HG03039 (cell line): Measurements from ENCODE around the gene IL17RC.
"Not testable (repeated sequence)": the region's sequence is repeated elsewhere in the genome, so short reads cannot be mapped to it uniquely, and the experiment has no call there.

Experiments used
- ATAC-seq: cut with Tn5 transposase; IDR thresholded peaks from one replicate; pipeline ENCODE4 v1.9.1; 2021; ENCODE audit warnings: mild to moderate bottlenecking, moderate library complexity; ENCODE audit not compliant: unreplicated experiment

Gene IL17RC

GRCh38 chr3:9891072-9891622, 25.8 kb upstream of the IL17RC start:
- ATAC-seq, result no peak

- ATAC-seq, result no peak
Observed at GRCh38 chr3:9893739-9894138, 23.2 kb upstream of the IL17RC start.

DNA sequence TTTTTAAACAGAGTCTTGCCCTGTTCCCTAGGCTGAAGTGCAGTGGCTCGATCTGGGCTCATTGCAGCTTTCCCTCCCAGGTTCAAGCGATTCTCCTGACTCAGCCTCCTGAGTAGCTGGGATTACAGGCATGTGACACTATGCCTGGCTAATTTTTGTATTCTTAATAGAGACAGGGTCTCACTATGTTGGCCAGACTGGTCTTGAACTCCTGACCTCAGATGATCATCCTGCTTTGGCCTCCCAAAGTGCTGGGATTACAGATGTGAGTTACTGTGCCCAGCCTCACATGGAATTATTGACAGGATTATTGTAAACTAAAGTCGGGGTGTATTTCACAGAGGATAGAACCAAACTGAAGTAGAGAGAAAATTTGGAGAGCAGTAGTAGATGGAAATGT, 21.2 kb upstream of the IL17RC start:
- ATAC-seq, result not testable (repeated sequence)

DNA sequence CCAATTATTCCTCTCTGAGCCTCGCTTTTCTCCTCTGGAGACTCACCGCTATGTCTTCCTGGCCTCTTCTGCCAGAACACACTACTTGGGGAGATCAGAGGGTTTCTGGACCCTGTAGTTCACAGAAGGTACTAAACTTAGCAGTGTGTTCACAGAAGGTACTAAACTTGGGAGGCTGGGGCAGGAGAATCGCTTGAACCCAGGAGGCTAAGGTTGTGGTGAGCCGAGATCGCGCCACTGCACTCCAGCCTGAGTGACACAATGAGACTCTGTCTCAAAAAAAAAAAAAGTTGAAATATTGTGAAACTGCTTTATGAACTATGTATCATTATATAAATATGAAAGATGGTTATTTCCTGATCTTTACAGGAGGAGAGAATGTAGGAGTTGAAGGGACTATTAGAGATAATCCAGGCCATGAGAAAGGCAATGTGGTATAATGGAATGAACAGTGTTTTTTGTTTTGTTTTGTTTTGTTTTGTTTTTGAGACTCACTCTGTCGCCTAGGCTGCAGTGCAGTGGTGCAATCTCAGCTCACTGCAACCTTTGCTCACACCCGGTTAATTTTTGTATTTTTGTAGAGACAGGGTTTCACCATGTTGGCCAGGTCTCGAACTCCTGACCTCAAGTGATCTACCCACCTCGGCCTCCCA, 20.0 kb upstream of the IL17RC start:
- not testable (repeated sequence) for ATAC-seq

DNA sequence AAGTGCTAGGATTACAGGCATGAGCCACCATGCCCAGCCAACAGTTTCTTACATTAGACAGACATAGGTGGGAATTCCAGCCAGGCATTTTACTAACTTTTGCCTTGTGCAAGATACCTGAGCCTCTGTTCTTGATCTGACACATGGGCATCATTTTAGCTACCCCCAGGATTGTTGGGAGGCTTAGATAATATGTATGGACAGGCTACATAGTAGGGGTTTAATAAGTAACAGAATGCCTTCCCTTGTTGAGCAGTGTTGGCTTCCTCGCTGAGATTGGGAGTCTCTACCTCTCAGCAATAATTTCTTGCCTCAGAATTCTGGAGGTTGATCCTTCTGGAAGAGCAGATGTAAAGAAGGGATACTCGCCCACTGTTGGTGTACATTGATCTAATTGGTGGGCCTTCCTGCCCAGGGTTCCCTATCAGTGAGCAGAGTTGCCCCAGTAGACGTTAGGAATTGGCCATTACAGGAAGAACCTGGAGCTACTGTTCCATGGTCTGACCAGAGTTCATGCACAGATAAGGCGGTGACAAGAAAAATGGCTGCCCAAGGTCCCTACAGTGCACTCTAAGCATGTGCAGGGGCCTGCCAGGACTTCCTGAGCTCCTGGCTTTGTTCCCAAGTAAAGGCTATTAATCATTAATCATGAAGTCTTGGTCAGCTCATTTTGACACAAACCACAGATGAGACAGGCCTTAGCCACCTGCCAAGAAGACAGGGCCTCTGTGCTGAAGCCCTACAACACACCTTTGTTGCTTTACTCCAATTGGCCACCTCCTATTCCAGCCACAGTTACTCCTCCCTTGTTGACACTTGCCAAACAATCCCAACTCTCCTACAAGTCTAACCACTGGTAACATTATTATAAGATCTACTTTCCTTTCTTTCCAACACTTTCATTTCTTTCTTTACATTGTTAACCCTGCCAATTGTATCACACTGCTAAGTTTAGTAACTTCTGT, 19.2 kb upstream of the IL17RC start:
- ATAC-seq, result no peak

DNA sequence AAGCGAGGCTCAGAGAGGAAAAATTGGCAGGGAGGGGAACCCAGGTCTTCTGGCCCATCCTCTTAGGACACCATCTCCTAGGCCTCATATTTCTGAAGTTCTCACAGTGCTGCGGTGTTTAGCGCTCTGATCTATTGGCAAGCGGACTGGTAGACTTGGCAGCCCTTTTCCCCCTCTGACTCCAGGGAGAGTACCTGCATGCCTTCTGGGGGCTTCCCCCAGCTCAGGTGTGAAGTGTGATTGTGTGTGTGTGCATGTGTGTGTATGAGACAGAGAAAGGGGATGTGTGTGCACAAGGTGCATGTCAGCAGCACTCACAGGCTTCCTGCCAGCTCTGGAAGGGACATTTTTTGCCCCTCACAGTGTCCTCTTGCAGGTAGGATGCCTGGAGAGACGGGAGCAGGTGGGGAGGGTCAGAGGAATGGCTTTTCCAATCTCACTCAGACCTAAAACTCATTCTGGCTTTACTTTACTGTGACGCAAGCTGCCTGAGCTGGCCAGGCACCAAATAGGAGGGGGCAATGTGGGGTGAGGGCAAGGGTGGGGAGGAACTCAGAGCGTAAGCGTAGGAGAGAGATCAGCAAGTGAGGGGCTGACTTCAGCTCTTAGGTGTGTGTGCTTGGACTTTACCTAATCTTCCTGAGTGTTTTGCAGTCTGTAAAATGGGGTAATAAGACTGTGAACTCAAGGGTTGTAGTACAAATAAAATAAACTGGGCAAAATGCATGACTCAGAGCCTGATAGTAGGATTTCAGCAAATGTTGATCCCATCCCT, 18.2 kb upstream of the IL17RC start:
- ATAC-seq, result no peak

- no peak for ATAC-seq
Observed at GRCh38 chr3:9899289-9899791, 17.6 kb upstream of the IL17RC start.

DNA sequence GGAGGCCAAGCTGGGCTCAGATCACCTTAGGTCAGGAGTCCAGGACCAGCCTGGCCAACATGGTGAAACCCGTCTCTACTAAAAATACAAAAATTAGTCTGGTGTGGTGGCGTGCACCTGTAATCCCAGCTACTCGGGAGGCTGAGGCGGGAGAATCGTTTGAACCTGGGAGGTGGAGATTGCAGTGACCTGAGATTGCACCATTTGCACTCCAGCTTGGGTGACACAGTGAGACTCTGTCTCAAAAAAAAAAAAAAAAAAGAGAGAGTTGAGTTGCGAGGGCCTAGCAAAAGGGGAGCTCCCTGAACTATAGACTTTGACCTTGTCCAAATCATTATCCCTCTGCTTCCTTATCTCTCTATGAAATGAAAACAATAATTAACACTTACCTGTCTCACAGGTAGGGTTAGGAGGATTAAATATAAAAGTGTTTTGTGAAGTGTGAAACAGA, 15.9 kb upstream of the IL17RC start:
- ATAC-seq, result not testable (repeated sequence)

- ATAC-seq, result no peak
Observed at GRCh38 chr3:9901967-9902366, 14.9 kb upstream of the IL17RC start.

DNA sequence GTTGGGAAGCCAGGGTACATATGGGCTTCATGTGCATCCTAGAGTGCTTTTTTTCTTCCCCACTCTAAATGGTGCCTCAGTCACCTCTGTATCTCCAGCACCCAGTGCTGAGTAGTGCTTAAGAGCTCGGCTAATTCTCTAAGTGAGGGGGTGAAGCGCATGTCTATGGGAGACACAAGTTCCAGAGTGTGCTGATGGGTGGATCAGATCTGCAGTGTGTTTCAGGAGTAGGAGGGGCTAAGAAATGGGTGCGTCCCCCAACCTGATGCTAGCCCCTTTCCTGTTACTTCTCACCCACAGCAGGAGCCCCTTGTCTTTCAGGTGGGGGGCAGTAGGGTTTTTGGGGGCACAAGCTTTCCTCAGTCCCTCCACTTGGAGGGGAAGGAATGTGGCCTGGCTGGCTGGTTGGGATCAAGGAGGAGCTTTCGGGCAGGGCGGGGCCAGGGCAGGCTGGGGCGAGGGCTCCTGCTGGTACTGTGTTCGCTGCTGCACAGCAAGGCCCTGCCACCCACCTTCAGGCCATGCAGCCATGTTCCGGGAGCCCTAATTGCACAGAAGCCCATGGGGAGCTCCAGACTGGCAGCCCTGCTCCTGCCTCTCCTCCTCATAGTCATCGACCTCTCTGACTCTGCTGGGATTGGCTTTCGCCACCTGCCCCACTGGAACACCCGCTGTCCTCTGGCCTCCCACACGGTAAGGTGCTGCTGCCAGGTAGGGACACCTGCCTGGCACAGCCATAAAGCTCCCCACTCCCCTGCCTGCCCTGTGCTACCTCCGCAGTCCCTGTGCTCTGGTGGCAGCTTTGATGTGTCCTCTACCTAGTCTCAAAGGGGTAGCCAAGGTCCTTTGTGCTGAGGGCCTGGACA, 14.3 kb upstream of the IL17RC start, which contains the start of gene IL17RE:
Gene IL17RE, plus strand, starts transcription at position 477 of the 866 bp plus-strand sequence. Its CDS starts 85 bp downstream, at position 562.
- no peak for ATAC-seq

DNA sequence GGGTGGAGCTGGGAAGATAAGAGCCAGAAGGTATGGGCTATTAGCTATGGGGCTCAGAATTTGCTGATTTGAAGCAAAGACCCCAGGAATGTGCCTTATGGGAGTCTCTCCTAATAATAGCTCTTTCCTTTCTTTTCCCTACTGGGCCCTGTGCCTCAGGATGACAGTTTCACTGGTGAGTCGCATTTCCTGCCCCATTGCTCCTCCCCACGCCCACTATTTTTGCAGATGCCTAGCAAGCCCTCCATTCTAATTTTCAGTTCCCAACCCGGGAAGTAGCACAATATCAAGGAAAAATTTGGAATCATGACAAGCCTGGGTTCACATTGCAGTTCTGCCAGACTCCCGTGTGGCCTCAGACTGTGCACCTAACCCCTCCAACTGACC, 13.7 kb upstream of the IL17RC start:
- no peak for ATAC-seq

- ATAC-seq, result no peak
Observed at GRCh38 chr3:9903904-9904303, 13.0 kb upstream of the IL17RC start.

DNA sequence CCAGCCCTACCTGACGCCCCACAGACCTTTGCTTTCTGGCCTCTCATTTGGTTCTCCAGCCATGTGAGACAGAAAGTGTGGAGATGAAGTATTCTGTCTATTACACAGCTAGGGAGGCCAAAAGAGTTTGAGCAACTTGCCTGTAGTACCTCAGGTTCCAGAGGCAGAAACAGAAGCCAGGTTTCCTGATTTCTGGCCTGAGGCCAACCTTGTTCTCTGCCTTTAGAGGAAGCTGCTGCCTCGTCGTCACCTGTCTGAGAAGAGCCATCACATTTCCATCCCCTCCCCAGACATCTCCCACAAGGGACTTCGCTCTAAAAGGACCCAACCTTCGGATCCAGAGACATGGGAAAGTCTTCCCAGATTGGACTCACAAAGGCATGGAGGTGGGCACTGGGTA, 10.4 kb upstream of the IL17RC start:
- ATAC-seq, result no peak

DNA sequence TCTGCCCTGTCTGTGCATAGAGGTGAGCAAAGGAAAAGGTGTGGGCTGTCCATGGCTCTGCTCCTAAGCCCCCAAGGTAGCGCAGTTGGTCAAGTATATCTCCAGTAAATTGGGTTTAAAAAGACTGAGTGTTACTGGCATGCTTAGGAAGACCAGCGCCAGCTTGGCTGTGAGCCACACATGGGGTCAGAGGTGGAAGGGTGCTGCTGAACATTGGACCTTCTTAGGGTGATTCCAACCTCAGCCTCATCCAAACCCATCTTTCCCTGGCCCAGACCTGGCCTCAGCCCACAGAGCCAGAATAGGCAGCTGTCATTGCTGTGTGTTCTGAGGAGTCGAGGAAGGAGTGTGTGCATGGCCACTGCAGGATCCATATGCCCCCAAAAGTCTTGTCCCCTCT, 8.6 kb upstream of the IL17RC start:
- no peak for ATAC-seq

DNA sequence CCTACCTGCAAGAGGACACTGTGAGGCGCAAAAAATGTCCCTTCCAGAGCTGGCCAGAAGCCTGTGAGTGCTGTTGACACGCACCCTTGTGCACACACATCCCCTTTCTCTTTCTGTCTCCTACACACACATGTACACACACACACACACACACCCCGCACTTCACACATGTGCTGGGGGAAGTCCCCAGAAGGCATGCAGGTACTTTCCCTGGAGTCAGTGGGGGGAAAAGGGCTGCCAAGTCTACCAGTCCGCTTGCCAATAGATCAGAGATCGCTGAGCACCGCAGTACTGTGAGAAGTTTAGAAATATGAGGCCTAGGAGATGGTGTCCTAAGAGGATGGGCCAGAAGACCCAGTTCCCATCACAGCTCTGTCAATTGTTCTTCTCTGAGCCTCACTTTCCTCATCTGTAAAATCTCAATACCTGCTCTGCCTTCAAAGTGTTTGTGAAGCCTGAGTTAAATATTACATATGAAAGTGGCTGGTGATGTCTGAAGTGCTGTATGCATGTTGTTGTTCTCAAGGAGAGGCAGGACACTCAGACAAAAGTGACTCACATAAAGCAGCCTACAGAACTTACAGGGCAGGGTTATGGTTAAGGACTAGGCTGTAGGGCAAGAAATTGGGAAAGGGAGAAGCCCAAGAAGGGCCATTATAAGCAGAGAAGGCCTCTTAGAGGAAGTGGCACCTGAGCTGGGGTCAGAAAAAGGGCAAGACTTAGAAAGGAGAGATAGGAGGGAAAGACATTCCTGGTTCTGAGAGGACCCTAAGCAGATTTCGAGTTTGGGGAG, 7.5 kb upstream of the IL17RC start:
- ATAC-seq, result no peak

DNA sequence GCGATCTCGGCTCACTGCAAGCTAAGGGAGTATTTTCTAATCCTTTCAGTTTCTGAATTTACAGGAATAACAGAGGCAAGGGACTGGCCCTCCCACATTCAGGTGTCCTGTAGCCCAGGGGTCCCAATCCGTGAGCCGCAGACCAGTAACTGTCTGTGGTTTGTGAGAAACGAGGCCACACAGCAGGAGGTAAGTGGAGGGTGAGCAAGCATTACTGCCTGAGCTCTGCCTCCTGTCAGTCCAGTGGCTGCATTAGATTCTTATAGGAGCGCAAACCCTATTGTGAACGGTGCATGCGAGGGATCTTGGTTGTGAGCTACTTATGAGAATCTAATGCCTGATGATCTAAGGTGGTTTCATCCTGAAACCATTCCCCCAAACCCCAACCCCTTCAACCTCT, 5.0 kb upstream of the IL17RC start:
- ATAC-seq, result no peak

DNA sequence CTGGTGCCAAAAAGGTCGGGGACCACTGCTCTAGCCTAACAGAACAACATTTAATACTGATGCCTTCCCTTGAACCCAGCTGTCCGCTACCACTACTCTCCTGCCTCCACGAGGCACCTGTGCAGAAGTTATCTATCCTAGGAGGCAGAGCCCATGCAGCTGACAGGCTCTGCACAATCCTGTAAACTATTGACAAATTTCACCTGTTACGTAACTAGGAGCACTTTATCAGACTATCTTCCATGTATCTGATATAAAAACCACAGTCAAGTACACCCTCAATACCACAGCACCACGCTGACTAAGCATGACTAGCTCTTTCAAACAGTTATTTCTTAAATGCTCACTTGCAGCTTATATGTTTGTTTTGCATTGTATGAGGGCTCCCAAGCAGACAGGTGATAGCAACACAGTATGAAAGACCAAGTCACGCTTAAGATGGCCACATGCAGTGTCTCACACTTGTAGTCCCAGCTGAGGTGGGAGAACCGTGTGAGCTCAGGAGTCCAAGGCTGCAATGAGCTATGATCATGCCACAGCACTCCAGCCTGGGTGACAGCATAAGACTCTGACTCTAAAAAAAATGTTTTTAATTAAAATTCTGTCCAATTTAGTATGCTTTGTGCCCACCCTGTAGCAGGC, 4.5 kb upstream of the IL17RC start:
- no peak for ATAC-seq

DNA sequence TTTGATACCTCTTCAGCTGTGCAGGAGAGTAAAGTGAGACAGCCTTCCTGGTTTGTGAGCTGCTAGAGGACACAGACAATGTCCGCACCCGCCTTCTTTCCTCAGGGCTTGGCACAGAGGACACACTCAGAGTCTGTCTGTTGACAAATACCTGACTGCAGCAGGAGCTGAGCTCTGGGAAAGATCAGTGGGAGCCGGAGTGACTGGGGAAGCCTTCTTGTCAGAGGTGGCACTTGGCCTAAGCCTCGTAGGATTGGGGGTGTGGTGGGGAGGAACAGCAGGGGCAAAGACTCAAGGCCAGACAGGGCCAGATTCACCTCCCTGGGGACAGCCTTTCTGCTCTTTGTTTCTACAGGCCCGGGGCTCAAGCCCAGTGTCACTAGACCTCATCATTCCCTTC, 3.3 kb upstream of the IL17RC start:
- ATAC-seq, result no peak

DNA sequence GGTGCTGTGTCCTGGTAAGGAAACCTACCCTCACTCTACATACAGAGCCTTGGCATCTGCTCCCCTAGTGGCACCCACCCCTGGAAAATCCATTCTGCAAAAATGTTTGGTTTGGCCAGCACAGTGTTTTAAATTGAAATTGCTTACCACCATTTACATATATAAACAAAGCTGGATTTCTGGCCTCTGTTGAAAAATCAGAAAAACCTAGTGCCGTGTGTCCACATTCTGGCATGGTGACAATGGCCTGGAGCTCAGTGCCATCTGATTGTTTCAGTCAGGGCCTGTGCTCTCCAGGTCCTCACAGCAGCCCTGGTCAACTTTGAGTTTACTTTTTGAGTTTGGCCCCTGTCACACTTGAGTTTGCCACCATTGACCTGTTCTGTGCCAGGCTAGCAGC, 2.9 kb upstream of the IL17RC start:
- no peak for ATAC-seq
